Middle frontal gyrus (tissue), 1 donor: Measurements from ENCODE around the gene TMEM204.

Experiments used
- DNase-seq: peaks from one replicate; pipeline ENCODE4 v3.0.0-alpha.2; 2015; ENCODE audit warnings: low spot score; ENCODE audit errors: extremely low spot score

The TMEM204 gene

GRCh38 chr16:1499756-1500464 is 33.6 kb upstream of the TMEM204 start:
- DNase-seq, result no peak

GRCh38 chr16:1500465-1501150 is 32.9 kb upstream of the TMEM204 start:
- no peak for DNase-seq

DNA sequence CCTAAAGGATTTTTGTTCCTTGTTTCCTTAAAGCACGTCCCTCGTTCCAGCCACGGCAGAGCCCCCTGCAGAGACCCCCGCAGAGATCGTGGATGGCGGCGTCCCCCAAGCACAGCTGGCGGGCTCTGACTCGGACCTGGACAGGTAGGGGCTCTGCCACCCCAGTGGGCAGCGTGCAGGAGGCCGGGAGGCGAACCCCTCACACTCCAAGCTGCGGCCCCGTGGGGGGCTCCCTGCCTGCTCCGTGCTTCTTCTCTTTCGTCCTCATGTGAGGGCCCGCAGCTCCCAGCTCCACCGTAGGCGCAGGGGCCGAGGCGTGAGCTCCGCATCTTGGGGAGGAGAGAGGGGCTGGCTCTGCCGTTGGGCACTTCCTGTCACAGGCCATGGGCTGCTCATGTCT is 31.8 kb upstream of the TMEM204 start:
- DNase-seq, result no peak

- no peak for DNase-seq
These were observed 31.1 kb upstream of the TMEM204 start for GRCh38 chr16:1502092-1503004.

- no peak for DNase-seq
These were observed 30.1 kb upstream of the TMEM204 start for GRCh38 chr16:1503110-1503955.

DNA sequence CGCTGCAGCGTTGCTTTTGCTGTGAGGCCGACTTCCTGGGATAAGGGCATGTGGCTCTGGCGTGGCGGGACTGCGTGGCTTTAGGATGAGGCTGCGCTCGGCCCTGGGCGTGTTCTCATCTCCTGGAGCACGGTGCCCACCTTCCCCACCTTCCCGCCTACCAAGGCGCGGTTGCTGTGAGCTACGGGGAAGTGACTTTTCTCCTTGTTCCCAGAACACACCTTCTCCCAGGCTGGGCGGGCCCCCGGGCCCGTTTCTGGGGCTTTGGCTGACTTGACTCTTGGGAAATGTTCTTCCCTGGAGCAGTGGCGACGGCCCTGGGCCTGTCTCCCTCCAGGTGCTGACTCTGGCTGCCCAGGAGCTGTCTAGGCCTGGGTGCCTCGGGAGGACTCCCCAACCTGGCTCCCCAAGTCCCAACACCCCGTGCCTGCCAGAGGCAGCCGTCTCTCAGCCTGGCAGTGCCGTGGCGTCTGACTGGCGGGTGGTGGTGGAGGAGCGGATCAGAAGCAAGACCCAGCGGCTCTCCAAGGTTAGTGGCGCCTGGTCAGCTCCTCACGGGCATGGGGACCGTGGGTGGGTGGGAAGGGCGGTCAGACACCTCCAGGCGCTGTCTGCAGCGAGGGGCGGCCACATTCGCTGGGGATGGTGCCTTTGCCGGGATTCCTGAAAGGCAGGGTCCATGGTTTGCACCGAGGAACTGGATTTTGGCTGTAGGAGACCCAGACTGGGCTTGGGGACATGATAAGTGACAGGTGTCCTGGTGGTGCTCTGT is 28.2 kb upstream of the TMEM204 start:
- DNase-seq, result no peak

GRCh38 chr16:1505912-1506311 is 27.6 kb upstream of the TMEM204 start:
- no peak for DNase-seq

DNA sequence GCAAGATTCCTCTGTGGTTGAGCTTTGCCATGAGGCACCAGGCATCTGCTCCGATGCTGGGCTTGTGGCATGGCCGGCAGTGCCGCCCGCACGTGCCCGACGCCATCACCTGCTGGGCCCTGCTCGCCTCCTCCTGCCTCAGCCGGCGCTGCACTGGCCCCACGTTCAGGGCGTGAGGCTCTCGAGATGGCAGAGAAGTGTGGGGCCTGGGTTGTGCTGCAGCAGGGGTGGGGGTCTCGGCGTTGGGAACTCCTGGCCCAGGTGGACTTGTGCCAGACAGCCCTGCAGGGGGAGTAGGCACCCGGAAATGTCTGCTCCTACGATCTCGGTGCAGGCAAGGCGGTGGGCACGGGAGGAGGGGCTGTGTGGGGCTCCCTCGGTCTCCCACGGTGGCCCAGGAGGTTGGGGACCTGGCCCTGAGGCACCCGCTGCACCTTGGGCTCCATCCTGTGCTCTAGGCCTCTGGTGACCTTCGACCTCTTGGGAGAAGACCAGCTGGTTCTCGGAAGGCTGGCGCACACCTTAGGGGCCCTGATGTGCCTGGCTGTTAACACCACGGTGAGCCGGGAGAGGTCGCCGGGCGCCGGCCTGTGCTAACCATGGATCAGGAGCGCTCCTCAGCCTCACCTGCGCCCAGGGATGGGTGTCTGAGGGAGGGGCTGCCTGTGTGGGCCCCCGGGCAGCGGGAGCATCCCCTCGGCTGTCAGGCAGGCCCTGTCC is 26.8 kb upstream of the TMEM204 start:
- DNase-seq, result no peak

DNA sequence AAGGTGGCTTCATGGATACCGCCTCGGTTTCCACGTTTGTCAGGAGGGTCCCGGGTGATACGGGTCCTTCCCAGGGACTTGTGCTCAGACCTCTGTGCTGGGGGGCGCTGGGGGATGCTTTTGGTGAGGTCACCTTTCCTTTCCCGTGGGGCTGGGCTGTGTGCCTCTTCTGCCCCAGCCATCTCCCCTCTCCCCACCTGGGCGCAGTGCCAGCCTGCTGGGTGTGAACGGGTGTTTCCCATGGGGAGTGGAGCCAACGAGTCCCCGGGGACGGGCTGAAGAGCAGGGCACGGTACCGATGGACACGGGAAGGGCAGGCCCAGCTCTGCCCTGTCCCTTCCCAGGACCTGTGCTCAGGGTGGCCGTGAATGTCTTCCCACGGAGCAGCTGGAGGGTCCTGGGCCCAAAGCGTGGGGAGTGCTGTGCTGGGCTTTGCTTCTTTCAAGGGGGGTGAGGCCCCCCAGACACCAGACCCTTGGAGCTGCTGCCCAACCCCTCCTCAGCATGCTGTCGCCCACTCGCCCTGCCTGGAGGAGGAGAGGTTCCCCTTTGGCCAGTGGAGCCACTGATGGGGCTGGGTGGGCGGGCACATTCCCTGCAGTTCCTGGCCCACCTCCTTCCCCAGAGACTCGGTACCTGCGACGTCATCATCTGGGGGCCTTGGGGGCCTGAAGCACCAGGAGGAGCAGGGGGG is 24.8 kb upstream of the TMEM204 start:
- no peak for DNase-seq

DNA sequence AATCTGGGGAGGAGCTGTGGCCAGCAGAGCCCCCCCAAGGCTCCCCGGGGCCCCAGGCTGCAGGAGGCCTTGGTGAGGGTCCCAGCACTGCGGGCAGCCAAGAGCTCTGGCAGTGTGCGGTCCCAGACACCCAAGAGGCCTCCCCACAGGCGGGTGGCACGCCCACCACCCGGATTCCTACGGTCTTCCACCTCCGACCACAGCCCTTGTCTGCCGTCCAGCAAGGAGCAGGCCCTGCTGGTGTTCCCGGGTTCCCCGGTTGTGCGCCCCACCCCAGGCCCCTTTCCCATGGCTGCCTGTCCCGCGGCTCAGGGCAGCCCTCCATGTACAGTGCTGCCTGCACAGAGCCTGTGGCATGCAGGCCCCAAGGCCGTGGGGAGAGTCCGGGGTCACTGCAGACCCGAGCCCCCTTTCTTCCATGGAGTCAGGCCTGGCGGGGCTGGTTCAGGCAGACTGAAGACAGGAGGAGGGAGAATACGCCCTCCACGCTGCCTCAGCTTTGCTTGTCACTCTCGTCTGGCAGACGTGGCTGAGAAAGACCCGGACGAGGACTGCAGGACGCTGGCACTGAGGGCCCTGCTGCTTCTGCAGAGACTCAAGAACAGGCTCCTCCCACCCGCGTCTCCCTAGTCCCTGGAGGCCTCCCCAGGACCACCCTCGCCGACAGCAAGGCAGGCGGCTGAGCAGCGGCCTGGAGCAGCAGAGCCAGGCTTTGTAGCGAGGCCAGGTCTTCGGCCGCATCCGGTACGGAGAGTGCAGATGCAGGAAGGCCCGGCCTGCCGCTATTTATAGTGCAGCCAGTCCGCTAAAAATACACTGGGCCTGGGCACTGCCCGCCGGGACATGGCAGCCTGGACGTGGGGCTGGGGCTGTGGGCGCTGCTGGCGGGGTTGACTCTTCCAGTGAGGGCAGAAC is 23.9 kb upstream of the TMEM204 start:
- no peak for DNase-seq

- DNase-seq, result no peak
These were observed 23.2 kb upstream of the TMEM204 start for GRCh38 chr16:1510272-1510671.

DNA sequence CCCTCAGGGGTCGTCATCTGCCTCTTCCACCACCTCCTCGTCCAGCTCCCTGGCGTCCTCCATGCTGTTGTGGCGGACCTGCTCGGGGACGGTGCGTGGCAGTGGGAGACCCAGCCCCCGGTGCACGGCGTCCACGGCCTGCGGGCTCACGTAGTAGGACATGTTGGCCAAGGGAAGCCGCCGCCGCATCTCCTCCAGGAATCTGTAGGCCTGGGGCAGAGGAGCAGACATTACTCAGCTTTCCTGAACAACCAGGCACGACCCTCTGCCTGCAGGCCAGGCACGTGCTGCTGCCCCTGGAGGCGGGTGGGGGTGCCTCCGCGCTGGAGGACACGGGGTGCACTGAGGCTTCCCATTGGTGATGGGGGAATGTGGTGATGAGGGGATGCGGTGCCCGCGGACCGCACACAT is 22.5 kb upstream of the TMEM204 start:
- no peak for DNase-seq

DNA sequence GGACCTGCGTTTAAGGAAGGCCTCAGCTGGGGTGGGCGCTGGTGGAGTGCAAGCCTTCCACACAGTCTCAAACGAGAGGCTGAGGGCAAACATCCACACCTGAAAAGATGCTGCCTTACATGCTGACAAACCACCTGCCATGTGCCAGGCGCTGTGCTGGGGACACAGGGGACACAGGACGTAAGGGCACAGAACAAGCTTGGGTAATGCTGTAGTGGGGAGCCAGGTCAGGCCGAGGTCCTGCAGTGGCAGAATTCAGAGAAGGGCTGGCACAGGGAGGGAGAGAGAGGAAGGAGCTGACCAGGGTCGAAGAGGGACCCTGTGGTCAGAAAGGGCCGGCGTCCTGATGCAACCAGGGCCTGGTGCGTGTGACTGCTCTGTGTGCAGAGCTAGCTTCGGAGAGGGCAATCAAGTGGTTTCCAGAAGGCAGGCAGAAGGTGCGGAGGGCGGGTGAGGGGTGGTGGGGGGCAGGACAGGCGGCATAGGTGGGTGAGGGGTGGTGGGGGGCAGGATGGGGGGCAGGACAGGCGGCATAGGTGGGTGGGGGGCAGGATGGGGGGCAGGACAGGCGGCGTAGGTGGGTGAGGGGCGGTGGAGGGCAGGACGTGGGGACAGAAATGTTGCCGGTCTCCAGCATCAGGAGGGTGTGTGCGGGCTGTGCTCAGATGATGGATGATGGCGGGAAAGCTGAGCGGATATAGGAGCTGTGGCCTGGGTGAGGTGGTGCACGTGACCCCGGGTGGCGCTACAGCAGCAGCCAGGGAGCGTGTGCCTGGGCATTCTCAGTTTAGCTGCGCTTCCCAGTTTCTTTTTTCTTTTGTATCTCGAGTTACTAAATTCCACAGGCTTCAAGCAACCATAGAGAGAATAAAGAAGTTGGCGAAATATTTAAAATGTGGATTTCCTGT is 21.6 kb upstream of the TMEM204 start:
- no peak for DNase-seq

GRCh38 chr16:1512774-1513173 is 20.7 kb upstream of the TMEM204 start:
- DNase-seq, result no peak

- DNase-seq, result no peak
These were observed 19.0 kb upstream of the TMEM204 start for GRCh38 chr16:1514507-1514906.

GRCh38 chr16:1518626-1519135 is 14.8 kb upstream of the TMEM204 start:
- DNase-seq, result no peak

- DNase-seq, result no peak
These were observed 13.6 kb upstream of the TMEM204 start for GRCh38 chr16:1519831-1520230.
